ENCODE measurements around the gene MEN1.
A peak's percentile ranks its signal among the peaks of the same experiment; 100 is the strongest.

DNA sequence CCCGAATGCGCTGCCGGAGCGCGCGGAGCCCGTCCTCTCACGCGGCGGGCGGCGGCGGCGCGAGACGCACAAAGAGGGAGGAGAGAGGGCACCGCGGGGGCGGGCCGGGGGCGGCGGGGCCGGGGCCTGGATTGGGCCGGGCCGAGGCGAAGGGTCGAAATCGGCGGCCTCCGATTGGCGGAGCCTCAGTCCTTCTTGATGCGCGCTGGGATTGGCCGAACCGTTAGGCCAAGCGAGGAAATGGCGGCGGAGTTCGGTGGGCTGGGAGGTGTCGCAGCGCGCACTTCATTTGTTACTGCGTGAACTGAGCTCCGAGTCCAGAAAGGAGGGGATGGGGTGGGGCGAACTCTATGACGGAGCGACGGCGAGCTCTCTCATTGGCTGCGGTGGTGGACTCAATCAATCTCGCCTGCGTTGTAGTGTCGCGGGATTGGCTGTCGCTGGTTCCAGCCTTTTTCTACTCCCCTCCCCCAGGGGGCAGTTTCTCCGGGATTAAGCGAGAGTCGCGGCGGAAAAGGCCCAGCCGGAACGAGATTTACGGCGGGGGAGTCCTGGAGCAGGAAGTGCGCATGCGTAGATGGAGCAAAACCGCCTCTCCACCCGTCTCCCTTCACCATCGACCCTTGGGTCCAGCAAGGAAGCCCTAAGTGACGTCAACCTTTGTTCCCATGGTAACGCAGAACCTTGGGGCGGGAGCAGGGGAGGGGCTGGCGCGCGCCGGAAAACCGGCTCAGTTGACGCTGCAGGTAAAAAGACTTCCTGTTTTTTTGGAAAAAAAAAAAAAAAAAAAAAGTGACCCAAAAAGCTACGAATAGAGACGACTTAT, 31.7 kb downstream of the MEN1 start, which contains the start of gene SF1:
- TF ChIP-seq, protein P1, sequence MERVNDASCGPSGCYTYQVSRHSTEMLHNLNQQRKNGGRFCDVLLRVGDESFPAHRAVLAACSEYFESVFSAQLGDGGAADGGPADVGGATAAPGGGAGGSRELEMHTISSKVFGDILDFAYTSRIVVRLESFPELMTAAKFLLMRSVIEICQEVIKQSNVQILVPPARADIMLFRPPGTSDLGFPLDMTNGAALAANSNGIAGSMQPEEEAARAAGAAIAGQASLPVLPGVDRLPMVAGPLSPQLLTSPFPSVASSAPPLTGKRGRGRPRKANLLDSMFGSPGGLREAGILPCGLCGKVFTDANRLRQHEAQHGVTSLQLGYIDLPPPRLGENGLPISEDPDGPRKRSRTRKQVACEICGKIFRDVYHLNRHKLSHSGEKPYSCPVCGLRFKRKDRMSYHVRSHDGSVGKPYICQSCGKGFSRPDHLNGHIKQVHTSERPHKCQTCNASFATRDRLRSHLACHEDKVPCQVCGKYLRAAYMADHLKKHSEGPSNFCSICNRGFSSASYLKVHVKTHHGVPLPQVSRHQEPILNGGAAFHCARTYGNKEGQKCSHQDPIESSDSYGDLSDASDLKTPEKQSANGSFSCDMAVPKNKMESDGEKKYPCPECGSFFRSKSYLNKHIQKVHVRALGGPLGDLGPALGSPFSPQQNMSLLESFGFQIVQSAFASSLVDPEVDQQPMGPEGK (CRISPR knock-in tag; IDR thresholded peaks at IDR 0.05): peak; percentile 61
- TF ChIP-seq RXRA (CRISPR knock-in tag; IDR thresholded peaks at IDR 0.05) (no peak), ZSCAN20 (CRISPR knock-in tag; IDR thresholded peaks at IDR 0.05; ENCODE audit: borderline replicate concordance) (no peak), FOXJ3 (CRISPR knock-in tag; IDR thresholded peaks at IDR 0.05; ENCODE audit: borderline replicate concordance) (no peak; the same call in 1 of the 2 replicates), ZNF274 (CRISPR knock-in tag; IDR thresholded peaks at IDR 0.05) (0 out of 2 replicates have a peak, but pooled peaks have one; percentile 17), ZNF264 (CRISPR knock-in tag; IDR thresholded peaks at IDR 0.05) (no peak)
- TF ChIP-seq, protein P2, sequence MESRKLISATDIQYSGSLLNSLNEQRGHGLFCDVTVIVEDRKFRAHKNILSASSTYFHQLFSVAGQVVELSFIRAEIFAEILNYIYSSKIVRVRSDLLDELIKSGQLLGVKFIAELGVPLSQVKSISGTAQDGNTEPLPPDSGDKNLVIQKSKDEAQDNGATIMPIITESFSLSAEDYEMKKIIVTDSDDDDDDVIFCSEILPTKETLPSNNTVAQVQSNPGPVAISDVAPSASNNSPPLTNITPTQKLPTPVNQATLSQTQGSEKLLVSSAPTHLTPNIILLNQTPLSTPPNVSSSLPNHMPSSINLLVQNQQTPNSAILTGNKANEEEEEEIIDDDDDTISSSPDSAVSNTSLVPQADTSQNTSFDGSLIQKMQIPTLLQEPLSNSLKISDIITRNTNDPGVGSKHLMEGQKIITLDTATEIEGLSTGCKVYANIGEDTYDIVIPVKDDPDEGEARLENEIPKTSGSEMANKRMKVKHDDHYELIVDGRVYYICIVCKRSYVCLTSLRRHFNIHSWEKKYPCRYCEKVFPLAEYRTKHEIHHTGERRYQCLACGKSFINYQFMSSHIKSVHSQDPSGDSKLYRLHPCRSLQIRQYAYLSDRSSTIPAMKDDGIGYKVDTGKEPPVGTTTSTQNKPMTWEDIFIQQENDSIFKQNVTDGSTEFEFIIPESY (CRISPR knock-in tag; IDR thresholded peaks at IDR 0.05): no peak
- TF ChIP-seq, protein P3, sequence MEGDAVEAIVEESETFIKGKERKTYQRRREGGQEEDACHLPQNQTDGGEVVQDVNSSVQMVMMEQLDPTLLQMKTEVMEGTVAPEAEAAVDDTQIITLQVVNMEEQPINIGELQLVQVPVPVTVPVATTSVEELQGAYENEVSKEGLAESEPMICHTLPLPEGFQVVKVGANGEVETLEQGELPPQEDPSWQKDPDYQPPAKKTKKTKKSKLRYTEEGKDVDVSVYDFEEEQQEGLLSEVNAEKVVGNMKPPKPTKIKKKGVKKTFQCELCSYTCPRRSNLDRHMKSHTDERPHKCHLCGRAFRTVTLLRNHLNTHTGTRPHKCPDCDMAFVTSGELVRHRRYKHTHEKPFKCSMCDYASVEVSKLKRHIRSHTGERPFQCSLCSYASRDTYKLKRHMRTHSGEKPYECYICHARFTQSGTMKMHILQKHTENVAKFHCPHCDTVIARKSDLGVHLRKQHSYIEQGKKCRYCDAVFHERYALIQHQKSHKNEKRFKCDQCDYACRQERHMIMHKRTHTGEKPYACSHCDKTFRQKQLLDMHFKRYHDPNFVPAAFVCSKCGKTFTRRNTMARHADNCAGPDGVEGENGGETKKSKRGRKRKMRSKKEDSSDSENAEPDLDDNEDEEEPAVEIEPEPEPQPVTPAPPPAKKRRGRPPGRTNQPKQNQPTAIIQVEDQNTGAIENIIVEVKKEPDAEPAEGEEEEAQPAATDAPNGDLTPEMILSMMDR (CRISPR knock-in tag; IDR thresholded peaks at IDR 0.05): peak; percentile 57
- TF ChIP-seq, protein P4, sequence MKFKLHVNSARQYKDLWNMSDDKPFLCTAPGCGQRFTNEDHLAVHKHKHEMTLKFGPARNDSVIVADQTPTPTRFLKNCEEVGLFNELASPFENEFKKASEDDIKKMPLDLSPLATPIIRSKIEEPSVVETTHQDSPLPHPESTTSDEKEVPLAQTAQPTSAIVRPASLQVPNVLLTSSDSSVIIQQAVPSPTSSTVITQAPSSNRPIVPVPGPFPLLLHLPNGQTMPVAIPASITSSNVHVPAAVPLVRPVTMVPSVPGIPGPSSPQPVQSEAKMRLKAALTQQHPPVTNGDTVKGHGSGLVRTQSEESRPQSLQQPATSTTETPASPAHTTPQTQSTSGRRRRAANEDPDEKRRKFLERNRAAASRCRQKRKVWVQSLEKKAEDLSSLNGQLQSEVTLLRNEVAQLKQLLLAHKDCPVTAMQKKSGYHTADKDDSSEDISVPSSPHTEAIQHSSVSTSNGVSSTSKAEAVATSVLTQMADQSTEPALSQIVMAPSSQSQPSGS (CRISPR knock-in tag; IDR thresholded peaks at IDR 0.05): peak; percentile 85
- TF ChIP-seq, protein P5, sequence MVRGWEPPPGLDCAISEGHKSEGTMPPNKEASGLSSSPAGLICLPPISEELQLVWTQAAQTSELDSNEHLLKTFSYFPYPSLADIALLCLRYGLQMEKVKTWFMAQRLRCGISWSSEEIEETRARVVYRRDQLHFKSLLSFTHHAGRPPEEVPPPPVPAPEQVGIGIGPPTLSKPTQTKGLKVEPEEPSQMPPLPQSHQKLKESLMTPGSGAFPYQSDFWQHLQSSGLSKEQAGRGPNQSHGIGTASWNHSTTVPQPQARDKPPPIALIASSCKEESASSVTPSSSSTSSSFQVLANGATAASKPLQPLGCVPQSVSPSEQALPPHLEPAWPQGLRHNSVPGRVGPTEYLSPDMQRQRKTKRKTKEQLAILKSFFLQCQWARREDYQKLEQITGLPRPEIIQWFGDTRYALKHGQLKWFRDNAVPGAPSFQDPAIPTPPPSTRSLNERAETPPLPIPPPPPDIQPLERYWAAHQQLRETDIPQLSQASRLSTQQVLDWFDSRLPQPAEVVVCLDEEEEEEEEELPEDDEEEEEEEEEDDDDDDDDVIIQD (CRISPR knock-in tag; IDR thresholded peaks at IDR 0.05; ENCODE audit: low read depth): 0 out of 2 replicates have a peak, but pooled peaks have one; percentile 9
- TF ChIP-seq, protein P6, sequence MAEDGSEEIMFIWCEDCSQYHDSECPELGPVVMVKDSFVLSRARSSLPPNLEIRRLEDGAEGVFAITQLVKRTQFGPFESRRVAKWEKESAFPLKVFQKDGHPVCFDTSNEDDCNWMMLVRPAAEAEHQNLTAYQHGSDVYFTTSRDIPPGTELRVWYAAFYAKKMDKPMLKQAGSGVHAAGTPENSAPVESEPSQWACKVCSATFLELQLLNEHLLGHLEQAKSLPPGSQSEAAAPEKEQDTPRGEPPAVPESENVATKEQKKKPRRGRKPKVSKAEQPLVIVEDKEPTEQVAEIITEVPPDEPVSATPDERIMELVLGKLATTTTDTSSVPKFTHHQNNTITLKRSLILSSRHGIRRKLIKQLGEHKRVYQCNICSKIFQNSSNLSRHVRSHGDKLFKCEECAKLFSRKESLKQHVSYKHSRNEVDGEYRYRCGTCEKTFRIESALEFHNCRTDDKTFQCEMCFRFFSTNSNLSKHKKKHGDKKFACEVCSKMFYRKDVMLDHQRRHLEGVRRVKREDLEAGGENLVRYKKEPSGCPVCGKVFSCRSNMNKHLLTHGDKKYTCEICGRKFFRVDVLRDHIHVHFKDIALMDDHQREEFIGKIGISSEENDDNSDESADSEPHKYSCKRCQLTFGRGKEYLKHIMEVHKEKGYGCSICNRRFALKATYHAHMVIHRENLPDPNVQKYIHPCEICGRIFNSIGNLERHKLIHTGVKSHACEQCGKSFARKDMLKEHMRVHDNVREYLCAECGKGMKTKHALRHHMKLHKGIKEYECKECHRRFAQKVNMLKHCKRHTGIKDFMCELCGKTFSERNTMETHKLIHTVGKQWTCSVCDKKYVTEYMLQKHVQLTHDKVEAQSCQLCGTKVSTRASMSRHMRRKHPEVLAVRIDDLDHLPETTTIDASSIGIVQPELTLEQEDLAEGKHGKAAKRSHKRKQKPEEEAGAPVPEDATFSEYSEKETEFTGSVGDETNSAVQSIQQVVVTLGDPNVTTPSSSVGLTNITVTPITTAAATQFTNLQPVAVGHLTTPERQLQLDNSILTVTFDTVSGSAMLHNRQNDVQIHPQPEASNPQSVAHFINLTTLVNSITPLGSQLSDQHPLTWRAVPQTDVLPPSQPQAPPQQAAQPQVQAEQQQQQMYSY (CRISPR knock-in tag; IDR thresholded peaks at IDR 0.05): no peak

All from HepG2 (cell line).